ENCODE data around the gene SCYL2.
"Not testable (repeated sequence)": the region's sequence is repeated elsewhere in the genome, so short reads cannot be mapped to it uniquely, and the experiment has no call there.

SCYL2 gene

DNA sequence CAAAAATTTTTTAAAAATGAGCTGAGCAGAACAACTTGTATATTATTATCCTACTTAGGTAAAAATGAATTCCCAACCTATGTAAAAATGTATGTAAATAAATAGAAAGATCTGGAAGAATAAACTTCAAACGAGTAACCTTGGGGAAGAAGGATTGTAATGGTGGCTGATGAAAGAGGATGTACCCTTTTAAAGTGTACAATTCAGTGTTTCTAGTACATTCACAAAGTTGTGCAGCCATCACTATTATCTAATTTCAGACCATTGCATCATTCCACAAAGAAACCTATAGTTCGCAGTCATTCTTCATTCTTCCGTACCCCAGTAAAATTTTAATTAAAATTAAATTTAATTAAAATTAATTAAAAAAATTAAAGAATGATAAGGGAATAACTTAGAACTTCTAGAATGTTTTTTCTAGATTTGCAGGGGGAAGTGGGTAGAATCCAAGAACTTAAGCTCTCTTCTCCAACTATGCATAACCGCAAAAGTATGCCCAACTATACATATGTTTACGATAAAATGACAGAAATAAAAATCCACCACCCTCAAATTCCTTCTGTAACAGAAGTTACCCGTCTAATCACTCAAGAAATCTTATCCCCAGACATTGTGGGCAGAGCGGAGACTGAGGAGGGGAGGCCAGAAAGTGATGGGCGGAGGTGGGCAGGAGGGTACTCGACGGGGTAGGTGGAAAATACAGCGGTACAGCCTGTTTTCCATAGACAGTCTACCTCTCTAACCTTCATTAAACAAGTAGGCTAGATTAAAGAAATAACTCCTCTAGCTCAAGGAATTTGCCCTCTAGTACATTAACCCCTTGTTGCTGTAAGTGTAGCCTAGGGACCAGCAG lies 1.0 kb upstream of the SCYL2 start:
- no peak for DNase-seq

DNA sequence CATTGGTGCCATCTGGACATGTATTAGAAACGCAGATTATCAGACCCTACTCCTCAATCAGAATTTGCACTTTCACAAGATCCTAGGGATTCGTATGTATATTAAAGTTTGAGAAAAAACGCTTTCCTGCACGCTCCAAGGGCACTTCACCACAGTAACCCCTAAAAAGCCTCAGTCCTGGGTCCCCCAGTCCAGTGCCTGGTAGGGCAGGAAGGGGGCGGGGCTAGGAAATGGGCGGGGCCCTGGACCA lies 467 bp upstream of the SCYL2 start:
- no peak for DNase-seq

DNA sequence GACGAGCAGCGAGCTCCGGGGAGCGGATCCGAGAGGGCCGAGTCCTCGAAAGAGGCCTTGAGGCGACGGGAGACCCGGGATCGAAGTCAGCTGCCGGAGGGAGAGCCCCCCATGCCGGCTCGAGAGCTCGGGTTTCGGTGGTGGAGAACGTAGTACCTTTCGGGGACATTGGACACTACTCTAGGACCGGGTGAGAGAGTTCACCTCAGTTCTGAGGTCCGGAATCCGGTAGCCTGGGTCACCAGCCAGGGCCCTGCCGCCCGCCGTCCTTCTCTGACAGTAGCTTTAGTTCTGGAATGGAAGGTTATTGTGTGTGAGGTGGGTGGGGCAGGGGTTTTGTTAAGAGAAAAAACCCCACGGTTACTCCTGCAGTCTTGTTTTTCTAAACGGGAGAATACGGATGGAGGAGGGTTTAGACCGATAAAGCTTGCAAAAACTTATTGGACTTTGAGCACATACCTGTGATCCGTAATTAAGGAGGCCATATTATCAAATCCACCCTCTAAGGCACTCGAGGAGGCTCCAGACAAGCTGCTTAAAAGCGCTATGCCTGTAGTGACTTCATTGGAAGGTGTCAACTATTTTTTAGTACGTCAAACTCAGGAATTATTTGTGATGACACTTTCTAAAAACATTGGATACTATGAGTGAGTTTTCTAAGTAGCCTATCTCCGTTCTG lies 765 bp downstream of the SCYL2 start:
- DNase-seq = peak in 1 of 2 donors; percentile 36

DNA sequence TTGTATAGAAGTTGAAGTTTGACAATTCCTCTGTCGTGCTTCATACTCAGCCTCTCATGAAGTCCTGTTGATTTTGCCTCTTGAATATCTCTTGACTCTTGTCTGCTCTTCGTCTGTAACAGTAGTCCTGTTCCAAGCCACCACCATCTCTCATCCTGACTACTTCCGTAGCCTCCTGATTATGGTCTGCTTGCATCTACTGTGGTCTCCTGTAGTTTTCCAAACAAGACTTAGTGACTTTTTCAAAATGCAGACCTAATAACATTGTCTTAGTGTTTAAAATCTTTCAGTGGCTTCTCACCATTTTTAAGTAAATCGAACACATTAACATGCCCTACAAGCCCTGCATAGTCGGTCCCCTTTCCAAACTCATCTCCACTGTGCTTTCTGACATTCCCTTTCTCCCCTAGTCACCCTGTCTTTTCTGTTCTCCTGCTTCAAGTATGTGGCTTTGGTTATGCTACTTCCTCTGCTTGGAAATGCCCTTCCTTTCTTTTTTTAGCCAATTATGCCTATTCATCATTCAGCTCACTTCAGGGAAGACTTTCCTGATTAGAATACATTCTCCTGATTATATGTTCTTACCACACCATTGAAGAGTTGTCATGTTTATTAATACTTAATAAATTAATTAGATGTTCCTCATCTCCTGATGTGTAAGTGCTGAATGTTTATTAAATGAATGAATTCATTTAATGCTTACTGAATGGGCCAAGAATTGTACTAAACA lies 2.0 kb downstream of the SCYL2 start:
- no peak for DNase-seq

DNA sequence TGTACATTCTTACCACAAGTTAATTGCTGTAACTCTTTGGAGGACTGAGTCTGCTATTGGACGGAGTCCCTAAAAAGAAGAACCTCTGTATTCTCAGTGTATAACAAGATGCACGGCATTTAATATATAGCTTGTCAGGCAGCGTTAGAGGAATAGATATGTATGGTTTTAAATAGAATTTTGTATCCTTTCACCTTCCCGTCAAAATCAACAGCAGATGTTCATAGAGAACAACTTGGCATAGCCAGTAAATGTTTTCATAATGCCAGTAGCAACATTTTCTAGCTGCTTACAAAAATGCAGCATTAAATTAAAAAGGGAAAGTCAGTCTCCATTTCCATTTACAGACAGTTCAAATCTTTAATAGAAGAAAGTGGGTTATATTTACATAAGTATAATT lies 6.8 kb downstream of the SCYL2 start:
- DNase-seq = no peak

DNA sequence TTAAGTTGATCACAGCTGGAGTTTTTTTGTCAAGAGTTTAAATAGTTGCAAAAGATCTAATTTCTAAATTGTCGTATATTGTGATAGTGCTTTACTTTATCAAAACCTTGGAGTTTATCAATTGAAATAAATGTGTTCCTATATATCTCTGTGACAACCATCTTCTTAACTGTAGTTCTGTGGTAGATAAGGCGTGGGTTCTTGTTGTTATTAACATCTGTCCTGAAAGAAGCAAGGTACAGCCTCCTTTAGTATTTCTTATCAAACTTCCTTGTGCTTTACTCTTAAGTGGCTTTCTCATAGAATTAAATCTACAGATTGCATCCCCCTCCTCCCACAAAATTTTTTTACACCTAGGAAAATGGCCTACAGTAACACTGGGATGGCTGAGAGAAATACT lies 7.3 kb downstream of the SCYL2 start:
- DNase-seq = no peak

DNA sequence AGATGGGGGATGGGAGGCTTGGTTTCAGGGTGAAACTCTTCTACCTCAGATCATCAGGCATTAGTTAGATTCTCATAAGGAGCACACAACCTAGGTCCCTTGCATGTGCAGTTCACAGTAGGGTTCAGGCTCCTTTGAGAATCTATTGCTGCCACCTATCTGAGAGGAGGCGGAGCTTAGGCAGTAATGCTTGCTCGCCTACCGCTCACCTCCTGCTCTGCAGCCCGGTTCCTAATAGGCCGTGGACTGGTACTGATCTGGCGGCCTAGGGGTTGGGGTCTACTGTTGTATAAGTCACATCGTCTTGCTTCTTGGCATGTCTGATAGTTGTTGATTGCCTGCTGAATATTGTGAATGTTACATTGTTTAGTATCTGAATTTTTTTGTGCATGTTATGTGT lies 12.2 kb downstream of the SCYL2 start:
- DNase-seq = no peak

DNA sequence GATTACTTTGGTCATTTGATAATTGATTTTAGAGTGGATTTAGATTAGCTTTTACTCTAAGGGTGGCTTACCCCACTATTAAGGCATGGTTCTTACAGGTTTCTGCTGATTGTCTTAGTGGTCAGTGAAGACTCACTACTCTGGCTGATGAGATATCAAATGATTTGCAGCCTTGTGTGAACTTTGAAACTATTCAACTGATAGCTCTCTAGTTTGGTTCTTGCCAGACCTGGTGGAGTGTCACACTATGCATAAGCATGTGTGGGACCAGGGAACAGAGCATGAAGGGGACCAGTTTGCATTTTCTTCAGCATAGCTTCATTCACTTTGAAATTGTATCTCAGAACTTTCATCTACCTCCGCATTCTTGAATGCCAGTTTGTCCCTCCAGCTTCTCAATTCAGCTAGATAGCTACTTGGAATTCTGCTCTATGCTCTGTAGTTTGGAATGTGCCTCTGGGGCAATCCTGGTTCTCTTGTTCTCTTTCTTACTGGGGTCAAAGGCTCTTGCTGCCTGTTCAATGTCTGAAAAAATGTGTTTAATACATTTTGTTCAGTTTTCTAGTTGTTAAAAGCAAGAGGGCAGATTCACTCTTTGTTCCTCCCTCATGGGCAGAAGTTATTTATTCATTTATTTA lies 12.7 kb downstream of the SCYL2 start:
- no peak for DNase-seq

DNA sequence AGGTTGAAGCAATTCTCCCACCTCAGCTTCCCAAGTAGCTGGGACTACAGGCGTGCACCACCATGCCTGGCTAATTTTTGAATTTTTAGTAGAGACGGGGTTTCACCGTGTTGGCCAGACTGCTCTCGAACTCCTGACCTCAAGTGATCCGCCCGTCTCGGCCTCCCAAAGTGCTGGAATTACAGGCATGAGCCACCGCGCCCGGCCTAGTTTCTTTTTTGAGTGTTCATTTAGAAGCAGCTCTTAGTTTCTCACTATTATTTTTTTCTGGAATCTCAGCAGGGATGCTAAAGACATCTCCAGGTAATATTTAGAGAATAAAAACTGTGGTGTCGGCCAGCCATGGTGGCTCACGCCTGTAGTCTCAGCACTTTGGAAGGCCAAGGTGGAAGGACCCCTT lies 17.6 kb downstream of the SCYL2 start:
- not testable (repeated sequence) for DNase-seq

DNA sequence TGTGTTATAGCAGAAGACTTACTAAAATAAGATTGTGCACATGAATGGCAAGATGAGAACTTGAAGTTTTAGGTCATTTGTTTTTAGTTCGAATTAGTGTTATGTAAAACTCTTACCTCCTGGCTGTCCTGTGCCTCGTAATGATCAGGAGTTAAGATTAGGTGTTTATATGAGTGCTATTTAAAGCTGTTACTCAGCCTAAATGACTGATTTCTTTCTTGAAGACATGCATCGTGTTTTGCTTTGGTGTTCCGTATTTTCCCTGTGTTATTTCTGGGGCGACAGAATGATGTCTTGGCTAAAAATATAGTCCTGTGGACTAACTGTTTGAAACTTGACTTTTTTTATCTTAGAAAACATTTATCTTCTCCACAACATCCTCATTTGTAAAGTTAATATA lies 22.1 kb downstream of the SCYL2 start:
- DNase-seq = no peak

DNA sequence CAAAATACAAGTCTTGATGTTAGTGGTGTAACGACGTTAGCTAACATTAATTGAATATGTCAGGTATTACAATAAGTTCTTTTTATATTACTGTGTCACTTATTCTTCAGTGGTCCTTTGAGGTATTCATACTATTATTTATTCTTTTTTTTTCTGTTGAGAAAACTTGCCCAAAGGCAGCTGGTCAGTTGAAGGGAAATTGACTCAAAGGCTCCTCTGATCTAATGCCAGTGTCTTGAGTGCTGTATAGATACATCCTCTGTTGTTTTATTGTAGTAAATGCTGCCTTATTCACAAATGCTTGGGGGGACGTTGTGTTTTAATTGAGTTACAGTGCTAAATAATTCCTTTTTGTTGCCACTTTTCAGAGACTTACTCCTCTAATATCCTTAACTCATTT lies 23.0 kb downstream of the SCYL2 start:
- no peak for DNase-seq

DNA sequence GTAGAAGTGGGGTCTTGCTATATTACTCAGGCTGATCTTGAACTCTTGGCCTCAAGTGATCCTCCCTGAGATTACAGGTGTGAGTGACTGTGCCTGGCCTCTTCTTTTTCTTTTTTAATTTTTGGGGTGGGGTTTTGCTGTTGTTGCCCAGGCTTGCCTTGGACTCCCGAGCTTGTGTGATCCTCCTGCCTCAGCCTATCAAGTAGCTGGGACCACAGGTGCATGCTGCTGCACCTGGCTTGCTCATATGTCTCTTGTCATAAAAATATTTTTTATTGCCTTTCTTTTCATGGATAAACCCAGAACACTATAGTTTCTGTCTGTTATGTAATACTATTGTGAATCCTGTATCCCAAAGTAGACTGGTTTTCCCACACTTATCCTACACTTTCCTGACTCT lies 26.0 kb downstream of the SCYL2 start:
- no peak for DNase-seq

DNA sequence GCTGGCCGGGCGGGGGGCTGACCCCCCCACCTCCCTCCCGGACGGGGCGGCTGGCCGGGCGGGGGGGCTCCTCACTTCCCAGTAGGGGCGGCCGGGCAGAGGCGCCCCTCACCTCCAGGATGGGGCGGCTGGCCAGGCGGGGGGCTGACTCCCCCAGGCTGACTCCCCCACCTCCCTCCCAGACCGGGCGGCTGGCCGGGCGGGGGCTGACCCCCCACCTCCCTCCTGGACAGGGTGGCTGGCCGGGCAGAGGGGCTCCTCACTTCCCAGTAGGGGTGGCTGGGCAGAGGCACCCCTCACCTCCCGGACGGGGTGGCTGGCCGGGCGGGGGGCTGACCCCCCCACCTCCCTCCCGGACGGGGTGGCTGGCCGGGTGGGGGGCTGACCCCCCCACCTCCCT lies 27.4 kb downstream of the SCYL2 start:
- not testable (repeated sequence) for DNase-seq

DNA sequence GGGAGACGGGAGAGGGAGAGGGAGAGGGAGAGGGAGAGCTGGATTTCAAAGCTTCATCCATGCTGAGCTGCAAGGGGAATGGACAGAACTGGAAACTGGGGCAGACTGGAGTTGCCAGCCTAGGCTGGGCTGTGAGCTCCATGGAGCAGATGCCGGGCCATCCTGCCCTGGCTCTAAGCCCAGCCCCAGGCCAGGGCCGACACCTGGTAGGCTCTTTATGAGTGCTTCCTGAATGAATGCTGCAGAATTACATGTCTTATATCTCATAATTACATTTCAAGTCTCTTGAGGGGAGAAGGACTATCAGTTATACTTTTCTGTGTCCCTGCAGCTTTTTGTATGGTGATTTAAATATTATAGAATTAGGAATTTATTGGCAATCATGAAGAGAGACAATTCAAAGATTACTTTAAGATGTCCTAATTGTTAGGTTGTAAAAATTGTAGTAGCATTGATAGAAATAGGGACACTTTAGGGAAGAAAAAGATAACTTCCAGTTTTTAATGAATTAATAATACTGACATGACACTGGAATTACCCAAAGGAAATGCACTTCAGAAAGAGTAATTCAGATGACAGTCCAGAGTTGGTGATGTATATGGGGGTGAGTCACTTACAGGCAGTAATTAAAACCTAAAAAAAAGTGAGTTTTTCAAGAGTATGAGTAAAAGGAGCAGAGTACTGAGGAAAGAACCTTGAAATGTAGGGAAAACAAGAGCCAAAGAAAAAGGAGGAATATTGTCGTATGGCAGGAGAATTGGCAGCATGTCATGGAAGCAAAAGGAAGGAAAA lies 29.0 kb downstream of the SCYL2 start:
- DNase-seq = no peak

DNA sequence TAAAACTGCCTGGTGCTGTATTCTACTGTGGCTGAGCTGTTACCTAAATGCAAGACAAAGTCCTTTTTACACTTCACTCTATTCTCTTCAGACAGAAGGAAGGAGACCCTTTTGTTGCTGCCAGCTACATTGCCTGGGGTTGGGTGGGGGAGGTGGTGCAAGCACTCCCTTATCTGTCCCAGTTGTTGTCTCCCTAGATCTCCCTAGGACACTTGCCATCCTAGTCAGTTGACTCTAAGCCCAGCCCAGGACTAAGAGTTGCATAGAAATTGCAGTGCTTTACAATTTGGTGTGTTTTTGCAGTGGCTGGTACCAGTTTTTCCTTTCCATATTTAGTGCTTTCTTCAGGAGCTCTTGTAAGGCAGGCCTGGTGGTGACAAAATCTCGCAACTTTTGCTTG lies 35.1 kb downstream of the SCYL2 start:
- DNase-seq = no peak

DNA sequence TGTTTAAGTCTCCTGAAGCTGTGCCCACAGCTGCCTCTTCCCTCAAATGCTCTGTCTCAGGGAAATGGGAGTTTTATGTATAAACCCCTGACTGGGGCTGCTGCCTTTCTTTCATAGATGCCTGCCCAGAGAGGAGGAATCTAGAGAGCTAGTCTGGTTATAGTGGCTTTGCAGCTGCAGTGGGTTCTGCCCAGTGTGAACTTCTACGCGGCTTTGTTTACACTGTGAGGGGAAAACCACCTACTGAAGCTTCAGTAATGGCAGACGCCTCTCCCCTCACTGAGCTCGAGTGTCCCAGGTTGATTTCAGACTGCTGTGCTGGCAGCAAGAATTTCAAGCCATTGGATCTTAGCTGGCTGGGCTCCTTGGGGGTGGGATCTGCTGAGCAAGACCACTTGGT lies 36.9 kb downstream of the SCYL2 start:
- no peak for DNase-seq

DNA sequence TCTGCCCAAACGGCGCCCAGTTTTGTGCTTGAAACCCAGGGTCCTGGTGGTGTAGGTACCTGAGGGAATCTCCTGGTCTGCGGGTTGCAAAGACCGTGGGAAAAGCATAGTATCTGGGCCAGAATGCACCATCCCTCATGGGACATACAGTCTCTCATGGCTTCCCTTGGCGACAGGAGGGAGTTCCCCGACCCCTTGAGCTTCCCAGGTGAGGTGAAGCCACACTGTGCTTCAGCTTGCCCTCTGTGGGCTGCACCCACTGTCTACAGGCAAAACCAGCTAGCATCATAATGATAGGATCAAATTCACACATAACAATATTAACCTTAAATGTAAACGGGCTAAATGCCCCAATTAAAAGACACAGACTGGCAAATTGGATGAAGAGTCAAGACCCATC lies 37.4 kb downstream of the SCYL2 start:
- not testable (repeated sequence) for DNase-seq

DNA sequence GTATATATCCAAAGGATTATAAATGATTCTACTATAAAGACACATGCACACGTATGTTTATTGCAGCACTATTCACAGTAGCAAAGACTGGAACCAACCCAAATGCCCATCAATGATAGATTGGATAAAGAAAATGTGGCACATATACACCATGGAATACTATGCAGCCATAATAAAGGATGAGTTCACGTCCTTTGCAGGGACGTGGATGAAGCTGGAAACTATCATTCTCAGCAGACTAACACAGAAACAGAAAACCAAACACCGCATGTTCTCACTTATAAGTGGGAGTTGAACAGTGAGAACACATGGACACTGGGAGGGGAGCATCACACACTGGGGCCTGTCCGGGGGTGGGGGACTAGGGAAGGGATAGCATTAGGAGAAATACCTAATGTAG lies 41.2 kb downstream of the SCYL2 start:
- not testable (repeated sequence) for DNase-seq

DNA sequence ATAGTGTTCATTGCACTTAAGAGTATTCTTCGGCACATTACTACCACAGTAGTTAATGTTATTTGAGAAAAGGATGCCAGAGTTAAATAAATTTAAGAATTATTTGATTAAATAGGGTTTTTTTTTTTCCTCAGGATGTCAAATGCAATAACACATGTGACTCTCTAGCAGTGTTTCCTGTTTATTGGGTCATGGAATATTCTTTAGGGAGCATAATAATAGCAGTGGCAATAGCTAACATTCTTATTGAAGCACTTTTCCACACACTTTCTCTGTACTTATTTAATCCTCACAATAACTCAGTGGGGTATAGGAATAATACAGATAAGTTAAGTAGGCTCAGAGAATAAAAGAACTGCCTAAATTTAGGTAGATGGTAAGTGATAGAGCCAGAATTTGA lies 44.3 kb downstream of the SCYL2 start:
- DNase-seq = no peak

DNA sequence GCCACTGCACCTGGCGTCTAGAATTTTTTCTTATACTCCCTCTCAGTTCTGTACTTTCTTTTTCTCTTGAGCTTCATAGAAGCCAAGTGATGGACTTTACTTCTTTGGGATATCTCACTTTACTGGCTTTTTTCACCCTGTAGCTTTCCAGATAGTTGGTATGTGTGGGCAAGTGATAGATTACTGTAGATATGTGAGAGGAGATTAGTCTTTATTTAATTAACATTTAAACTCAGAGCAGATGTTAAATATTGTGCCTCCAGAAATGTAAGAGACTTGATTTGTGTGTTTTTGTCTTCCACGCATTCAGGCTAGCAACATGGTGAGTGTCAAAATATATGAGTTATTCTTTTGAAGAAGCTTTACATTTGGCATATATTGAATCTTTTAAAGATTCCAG lies 50.4 kb downstream of the SCYL2 start:
- no peak for DNase-seq

DNA sequence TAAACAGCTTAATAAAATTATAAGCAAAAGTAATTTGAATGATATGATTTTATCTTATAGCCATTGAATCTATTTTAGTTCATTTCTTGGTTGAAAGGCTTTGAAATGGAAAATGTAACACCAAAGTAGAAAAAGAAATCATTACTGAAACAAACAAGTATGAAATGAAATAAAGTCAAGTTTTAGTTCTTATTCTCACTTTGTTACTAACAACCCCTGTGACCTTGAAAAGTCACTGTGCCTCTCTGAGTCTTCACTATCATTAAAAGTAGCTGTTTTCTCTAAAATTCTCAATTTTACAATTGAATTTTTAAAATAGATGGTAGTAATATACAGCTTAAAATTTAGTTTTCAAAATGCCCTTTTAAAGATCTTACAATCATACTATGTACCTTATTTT lies 57.5 kb downstream of the SCYL2 start:
- DNase-seq = no peak

DNA sequence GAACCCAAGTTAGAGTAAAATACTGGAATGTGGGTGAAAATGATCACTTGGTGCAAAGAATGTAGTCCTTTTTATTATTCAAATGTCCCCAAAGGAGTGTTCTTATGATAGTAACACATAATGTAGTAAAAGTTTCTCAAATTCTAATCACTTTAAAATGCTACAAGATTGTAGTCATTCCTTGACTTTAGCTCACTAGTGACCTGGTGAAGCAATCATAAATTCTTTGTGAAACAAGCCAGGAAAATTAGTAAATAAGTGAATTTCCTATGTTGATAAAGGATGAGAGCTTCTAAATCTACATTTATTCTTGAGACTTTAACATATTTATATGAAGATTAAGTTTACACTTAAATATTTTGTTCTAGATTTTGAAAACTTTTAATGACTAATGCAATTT lies 59.2 kb downstream of the SCYL2 start:
- DNase-seq = no peak

DNA sequence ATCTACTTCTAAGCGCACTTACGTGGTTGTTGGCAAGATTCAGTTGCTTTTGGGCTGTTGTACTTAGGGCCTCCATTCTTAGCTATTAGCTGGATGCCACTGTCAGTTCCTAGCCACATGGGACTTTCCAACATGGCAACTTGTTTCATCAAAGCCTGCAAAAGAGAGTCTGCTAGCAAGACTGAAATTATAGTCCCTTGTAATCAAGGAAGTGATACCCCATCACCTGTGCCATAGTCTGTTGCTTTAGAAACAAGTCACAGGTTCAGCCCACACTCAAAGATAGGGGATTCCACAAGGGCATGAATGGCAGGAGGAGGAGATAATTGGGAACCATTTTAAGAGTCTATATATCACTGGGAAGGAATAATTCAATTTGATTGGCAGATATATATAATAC lies 62.8 kb downstream of the SCYL2 start:
- no peak for DNase-seq

All from CD4-positive, alpha-beta T cell treated with Interleukin-4 for 1 hour (primary cell).